ENCODE results near the gene PEX3. TPM values are rescaled to one million over a fixed set of nuclear protein-coding genes. Genes with fewer than 3 reads are reported as not detected.

PEX3 gene
- total RNA-seq, 1 experiment from 2014 or later, result 12.9 TPM

DNA sequence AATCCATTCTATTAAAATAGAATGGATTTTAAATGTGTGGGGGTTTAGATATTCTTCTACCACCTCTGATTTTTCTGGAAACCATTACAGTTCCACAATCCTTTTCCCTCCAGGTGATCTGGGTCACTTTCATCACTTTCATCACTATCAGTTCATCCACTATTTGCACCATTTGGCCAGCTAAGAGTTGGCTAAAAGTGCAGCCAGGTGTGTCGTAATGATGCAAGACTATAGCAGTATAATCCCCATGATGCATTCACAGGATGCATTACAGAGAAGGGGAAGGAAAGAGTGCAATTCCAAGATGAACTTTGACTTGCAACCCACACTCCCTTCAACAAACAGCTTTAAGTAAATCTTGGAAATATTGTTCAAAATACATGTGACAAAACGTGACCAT is 56.0 kb downstream of the PEX3 start:
- peaks cover 16 to 26% of the 10 kb centered on the region in 2 experiments; a peak in 3 of 4 replicates for H3K36me3 ChIP-seq (ENCODE audit: control insufficient read depth in 1 of 2, insufficient read depth in 2 of 2, low read length in 2 of 2)
- no TSS peak for BruUV-seq (replicated peaks)

DNA sequence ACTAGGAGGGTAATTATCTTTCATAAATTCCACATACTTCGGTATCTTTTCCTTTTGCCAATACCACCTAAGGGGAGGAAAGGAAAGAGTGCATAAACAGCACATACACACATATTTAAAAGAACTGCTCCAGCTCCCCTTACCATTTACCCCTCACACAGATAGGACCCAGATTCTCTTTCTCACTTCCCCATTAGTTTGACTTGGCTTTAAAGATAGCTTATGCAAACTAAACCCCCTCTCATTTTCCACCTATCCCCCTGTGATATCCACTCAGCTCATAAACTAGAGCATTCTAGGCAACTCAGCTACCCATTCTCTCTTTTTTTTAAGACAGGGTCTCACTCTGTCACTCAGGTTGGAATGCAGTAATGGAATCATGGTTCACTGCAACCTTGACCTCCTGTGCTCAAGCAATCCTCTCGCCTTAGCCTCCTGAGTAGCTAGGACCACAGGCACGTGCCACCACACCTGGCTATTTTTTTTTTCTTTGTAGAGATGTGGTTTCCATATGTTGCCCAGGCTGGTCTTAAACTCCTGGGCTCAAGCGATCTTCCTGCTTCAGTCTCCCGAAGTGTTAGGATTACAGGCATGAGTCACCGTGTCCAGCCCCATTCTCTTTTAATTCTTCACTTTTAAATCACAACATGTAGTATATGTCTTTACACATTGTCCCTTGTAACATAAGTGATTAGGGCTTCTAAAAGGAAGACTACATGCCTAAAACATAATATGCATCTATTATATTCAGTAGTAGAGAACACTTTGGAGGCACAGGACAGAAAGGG is 56.9 kb downstream of the PEX3 start:
- no peak overlapping the region for H3K4me3 ChIP-seq (replicated peaks in 1 of 2; ENCODE audit: low read depth in 1 of 2, low read length in 2 of 2)
- intact Hi-C loops (cut with micrococcal nuclease), result no loop called here
- no peaks in the 10 kb centered on the region for H3K9me3 ChIP-seq (ENCODE audit: control insufficient read depth in 1 of 2, insufficient read depth in 1 of 2, low read depth in 1 of 2, low read length in 2 of 2)
- no peaks in the 10 kb centered on the region for H3K27me3 ChIP-seq (ENCODE audit: insufficient read depth, low read length)
- BruUV-seq (replicated peaks), result no TSS peak
- ChIA-PET CTCF (no interaction called here), RAD21 (ENCODE audit: low non-redundant PET in 1 of 2, low total read pairs in 2 of 2, uncharacterized antibody in 2 of 2, unreplicated experiment in 2 of 2) (no interaction called here), POLR2A (no interaction called here)
- no peak overlapping the region for H3K9ac ChIP-seq (ENCODE audit: low read length)
- peaks cover 14 to 22% of the 10 kb centered on the region in 2 experiments; a peak in 3 of 4 replicates for H3K36me3 ChIP-seq (ENCODE audit: control insufficient read depth in 1 of 2, insufficient read depth in 2 of 2, low read length in 2 of 2)
- peaks cover 2 to 21% of the 10 kb centered on the region in 2 experiments; a peak in 3 of 4 replicates for H3K4me1 ChIP-seq (ENCODE audit: control insufficient read depth in 1 of 2, insufficient read depth in 2 of 2, low read length in 2 of 2)
- H2AFZ ChIP-seq (ENCODE audit: low read depth, low read length, poor library complexity, severe bottlenecking), result no peak overlapping the region
- no peak for ATAC-seq
- no peak overlapping the region for H3K4me2 ChIP-seq (ENCODE audit: low read length)
- peaks cover 46% of the 10 kb centered on the region for H3K79me2 ChIP-seq (ENCODE audit: insufficient read depth, low read length)
- H3K9me2 ChIP-seq (ENCODE audit: insufficient read depth), result no peaks in the 10 kb centered on the region
- TF ChIP-seq CEBPB (IDR thresholded peaks at IDR 0.05; ENCODE audit: low read depth), result no peak
- TF ChIP-seq JUND (IDR thresholded peaks at IDR 0.05), result no peak
- TF ChIP-seq, protein P1, sequence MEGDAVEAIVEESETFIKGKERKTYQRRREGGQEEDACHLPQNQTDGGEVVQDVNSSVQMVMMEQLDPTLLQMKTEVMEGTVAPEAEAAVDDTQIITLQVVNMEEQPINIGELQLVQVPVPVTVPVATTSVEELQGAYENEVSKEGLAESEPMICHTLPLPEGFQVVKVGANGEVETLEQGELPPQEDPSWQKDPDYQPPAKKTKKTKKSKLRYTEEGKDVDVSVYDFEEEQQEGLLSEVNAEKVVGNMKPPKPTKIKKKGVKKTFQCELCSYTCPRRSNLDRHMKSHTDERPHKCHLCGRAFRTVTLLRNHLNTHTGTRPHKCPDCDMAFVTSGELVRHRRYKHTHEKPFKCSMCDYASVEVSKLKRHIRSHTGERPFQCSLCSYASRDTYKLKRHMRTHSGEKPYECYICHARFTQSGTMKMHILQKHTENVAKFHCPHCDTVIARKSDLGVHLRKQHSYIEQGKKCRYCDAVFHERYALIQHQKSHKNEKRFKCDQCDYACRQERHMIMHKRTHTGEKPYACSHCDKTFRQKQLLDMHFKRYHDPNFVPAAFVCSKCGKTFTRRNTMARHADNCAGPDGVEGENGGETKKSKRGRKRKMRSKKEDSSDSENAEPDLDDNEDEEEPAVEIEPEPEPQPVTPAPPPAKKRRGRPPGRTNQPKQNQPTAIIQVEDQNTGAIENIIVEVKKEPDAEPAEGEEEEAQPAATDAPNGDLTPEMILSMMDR (IDR thresholded peaks at IDR 0.05 in 2 of 3, conservative IDR thresholded peaks at IDR 0.05 in 1 of 3; ENCODE audit: borderline replicate concordance in 1 of 3, insufficient read depth in 1 of 3, low read depth in 2 of 3, low read length in 2 of 3), result no peak
- TF ChIP-seq, protein P2, sequence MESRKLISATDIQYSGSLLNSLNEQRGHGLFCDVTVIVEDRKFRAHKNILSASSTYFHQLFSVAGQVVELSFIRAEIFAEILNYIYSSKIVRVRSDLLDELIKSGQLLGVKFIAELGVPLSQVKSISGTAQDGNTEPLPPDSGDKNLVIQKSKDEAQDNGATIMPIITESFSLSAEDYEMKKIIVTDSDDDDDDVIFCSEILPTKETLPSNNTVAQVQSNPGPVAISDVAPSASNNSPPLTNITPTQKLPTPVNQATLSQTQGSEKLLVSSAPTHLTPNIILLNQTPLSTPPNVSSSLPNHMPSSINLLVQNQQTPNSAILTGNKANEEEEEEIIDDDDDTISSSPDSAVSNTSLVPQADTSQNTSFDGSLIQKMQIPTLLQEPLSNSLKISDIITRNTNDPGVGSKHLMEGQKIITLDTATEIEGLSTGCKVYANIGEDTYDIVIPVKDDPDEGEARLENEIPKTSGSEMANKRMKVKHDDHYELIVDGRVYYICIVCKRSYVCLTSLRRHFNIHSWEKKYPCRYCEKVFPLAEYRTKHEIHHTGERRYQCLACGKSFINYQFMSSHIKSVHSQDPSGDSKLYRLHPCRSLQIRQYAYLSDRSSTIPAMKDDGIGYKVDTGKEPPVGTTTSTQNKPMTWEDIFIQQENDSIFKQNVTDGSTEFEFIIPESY (IDR thresholded peaks at IDR 0.05; ENCODE audit: extremely low read depth, insufficient replicate concordance, low read length), result no peak
- TF ChIP-seq EZH2 (IDR thresholded peaks at IDR 0.05), result no peak
- no peak overlapping the region for H3K27ac ChIP-seq (ENCODE audit: low read depth, low read length)
- no peak for DNase-seq (ENCODE audit: low read depth, low spot score)
- H4K20me1 ChIP-seq (ENCODE audit: insufficient read depth), result no peaks in the 10 kb centered on the region

More for the DNA sequence above, 56.0 kb downstream of the PEX3 start:
- ChIA-PET RAD21 (ENCODE audit: low non-redundant PET in 1 of 2, low total read pairs in 2 of 2, uncharacterized antibody in 2 of 2, unreplicated experiment in 2 of 2) (no interaction called here), CTCF (no interaction called here), POLR2A (no interaction called here)
- H3K79me2 ChIP-seq (ENCODE audit: insufficient read depth, low read length), result peaks cover 46% of the 10 kb centered on the region
- H3K9ac ChIP-seq (ENCODE audit: low read length), result no peak overlapping the region
- intact Hi-C loops (cut with micrococcal nuclease), result no loop called here
- DNase-seq (ENCODE audit: low read depth, low spot score) (no peak), ATAC-seq (no peak)
- H2AFZ ChIP-seq (ENCODE audit: low read depth, low read length, poor library complexity, severe bottlenecking), result no peak overlapping the region
- H3K27me3 ChIP-seq (ENCODE audit: insufficient read depth, low read length), result no peaks in the 10 kb centered on the region
- no peak for TF ChIP-seq ELF1 (IDR thresholded peaks at IDR 0.05; ENCODE audit: borderline replicate concordance, low read depth)
- TF ChIP-seq FOSL1 (IDR thresholded peaks at IDR 0.05; ENCODE audit: low read depth), result no peak
- TF ChIP-seq SP1 (IDR thresholded peaks at IDR 0.05; ENCODE audit: low read depth), result no peak
- no peak for TF ChIP-seq SIN3A (IDR thresholded peaks at IDR 0.05; ENCODE audit: low read depth)
- TF ChIP-seq, protein P3, sequence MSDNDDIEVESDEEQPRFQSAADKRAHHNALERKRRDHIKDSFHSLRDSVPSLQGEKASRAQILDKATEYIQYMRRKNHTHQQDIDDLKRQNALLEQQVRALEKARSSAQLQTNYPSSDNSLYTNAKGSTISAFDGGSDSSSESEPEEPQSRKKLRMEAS (IDR thresholded peaks at IDR 0.05), result no peak
- no peak for TF ChIP-seq JUND (IDR thresholded peaks at IDR 0.05)
- H3K4me3 ChIP-seq (replicated peaks in 1 of 2; ENCODE audit: low read depth in 1 of 2, low read length in 2 of 2), result no peak overlapping the region
- H3K9me2 ChIP-seq (ENCODE audit: insufficient read depth), result no peaks in the 10 kb centered on the region
- H3K27ac ChIP-seq (ENCODE audit: low read depth, low read length), result no peak overlapping the region
- no peaks in the 10 kb centered on the region for H4K20me1 ChIP-seq (ENCODE audit: insufficient read depth)
- H3K9me3 ChIP-seq (ENCODE audit: control insufficient read depth in 1 of 2, insufficient read depth in 1 of 2, low read depth in 1 of 2, low read length in 2 of 2), result no peaks in the 10 kb centered on the region
- H3K4me2 ChIP-seq (ENCODE audit: low read length), result no peak overlapping the region
- peaks cover 0 to 15% of the 10 kb centered on the region in 2 experiments; a peak in 2 of 4 replicates for H3K4me1 ChIP-seq (ENCODE audit: control insufficient read depth in 1 of 2, insufficient read depth in 2 of 2, low read length in 2 of 2)

Measured in HCT116 (cell line).